GM06990 (cell line): ENCODE measurements around the gene LRFN2.

Source experiments
- DNase-seq: peaks from one replicate; pipeline ENCODE4 v3.0.0-alpha.2; 2011; ENCODE audit not compliant: insufficient read length; ENCODE audit errors: extremely low read depth
- H3K27me3 ChIP-seq: replicated peaks from 2 replicates; pipeline ENCODE4 v1.6.0; 2011; ENCODE audit warnings: low read length; ENCODE audit not compliant: control insufficient read depth, insufficient read depth
- H3K36me3 ChIP-seq: 2 replicates; pipeline ENCODE4 v1.5.1; 2011; ENCODE audit warnings: low read length; ENCODE audit not compliant: control insufficient read depth, insufficient read depth
- H3K4me3 ChIP-seq: replicated peaks from 2 replicates; pipeline ENCODE4 v1.5.1; 2011; ENCODE audit warnings: low read depth, mild to moderate bottlenecking, control low read depth, low read length
- TF ChIP-seq, protein P1 (sequence below): IDR thresholded peaks from 2 replicates; pipeline ENCODE4 v1.5.1; 2011; ENCODE audit warnings: low read length, control low read depth, mild to moderate bottlenecking, inconsistent platforms; ENCODE audit not compliant: insufficient read depth, poor library complexity, severe bottlenecking

LRFN2 gene

GRCh38 chr6:40353967-40354452 is 233.2 kb downstream of the LRFN2 start:
- H3K36me3 ChIP-seq = no peaks in the 10 kb centered on the region
- H3K4me3 ChIP-seq = no peak overlapping the region
- TF ChIP-seq, protein P1, sequence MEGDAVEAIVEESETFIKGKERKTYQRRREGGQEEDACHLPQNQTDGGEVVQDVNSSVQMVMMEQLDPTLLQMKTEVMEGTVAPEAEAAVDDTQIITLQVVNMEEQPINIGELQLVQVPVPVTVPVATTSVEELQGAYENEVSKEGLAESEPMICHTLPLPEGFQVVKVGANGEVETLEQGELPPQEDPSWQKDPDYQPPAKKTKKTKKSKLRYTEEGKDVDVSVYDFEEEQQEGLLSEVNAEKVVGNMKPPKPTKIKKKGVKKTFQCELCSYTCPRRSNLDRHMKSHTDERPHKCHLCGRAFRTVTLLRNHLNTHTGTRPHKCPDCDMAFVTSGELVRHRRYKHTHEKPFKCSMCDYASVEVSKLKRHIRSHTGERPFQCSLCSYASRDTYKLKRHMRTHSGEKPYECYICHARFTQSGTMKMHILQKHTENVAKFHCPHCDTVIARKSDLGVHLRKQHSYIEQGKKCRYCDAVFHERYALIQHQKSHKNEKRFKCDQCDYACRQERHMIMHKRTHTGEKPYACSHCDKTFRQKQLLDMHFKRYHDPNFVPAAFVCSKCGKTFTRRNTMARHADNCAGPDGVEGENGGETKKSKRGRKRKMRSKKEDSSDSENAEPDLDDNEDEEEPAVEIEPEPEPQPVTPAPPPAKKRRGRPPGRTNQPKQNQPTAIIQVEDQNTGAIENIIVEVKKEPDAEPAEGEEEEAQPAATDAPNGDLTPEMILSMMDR = no peak
- DNase-seq = no peak
- H3K27me3 ChIP-seq = peaks cover 2% of the 10 kb centered on the region

DNA sequence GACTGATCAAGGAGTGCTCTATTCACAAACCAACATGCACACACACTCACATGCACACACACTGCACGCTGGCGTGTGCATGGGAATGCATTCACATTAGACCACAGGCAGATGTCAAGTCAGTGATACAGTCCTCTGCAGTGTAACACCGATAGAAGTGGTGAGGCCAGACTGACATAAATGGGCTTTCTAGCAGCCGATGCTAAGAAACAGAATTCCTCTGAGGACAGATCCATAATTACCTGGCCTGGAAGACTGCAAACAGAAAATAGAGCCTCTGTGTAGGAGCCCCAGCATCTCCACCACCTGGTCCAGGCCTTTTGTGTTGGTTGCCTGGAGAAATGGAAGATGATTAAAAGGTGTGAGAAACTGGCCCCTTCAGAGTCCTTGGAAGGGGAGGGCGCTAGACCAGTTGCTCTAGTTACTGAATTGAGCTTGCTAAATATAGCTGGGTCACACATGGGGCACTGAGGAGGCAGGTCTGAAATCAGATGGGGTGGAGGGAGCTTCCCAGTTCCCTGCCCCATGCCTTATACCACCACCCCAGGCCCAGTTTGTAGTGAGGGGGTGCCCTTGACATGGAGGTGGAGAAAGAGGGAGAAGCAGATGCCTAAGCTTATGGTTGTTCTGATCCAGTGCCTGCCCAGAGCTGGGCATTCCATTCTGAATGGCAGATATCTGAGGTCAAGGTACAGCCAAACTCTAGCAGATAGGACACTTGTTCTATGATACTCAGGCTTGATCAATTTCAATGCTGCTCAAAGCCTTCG is 233.8 kb downstream of the LRFN2 start:
- no peaks in the 10 kb centered on the region for H3K36me3 ChIP-seq
- no peak overlapping the region for H3K4me3 ChIP-seq
- no peak for DNase-seq
- 0 out of 2 replicates have a peak, but pooled peaks cover 2% of the 10 kb centered on the region for H3K27me3 ChIP-seq
- TF ChIP-seq, protein P1 = no peak

DNA sequence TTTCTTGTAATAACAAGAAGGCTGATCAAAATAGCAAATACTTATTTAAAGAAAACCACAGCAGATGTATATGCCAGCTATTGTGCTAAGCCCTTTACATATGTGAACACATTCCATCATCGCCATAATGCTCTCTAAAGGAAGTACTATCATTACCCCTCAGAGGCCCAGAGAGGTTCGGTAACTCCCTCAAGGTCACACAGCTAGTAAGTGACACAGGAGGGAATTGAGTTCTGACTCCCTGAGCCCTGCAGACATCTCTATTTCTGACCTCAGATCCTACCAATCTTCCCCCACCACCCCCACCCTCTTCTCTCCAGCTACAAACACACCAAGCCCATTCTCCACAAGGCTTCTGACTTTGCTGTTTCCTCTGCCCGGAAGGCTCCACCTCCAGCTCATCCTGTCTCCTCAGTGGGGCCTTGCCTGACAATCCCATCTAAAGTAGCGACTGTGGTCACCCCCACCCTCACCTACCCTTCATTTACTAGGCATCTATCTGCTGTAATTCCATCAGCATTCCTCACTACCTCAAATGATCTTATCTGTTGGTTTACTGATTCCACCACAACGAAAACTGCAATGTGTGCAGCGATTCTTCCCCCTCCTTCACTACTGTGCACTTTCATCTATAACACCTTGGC is 234.5 kb downstream of the LRFN2 start:
- DNase-seq = no peak
- TF ChIP-seq, protein P1 = no peak

DNA sequence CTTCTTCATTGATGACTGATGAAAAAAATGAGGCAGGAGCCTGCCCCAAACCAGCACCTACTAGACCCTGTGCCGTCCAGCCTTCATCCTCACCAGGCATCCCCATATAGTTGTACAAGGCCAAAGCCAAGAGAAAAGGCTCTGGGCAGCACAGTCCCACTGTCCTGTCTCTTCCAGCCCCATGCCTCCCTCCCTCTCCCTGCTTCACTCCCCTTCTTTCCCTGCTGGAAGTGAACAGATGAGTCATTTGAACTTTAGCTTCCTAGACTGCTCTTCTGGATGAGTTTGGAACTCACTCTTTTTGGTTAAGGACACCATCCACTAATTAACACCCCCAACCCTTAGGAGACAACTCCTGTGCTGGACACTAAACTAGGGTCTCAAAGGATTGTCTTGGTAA is 235.2 kb downstream of the LRFN2 start:
- H3K27me3 ChIP-seq = 0 out of 2 replicates have a peak, but pooled peaks cover 2% of the 10 kb centered on the region
- no peak for DNase-seq
- TF ChIP-seq, protein P1 = no peak
- no peaks in the 10 kb centered on the region for H3K36me3 ChIP-seq
- no peak overlapping the region for H3K4me3 ChIP-seq

More for the DNA sequence above, 234.5 kb downstream of the LRFN2 start:
- no peak overlapping the region for H3K4me3 ChIP-seq
- 0 out of 2 replicates have a peak, but pooled peaks cover 2% of the 10 kb centered on the region for H3K27me3 ChIP-seq
- no peaks in the 10 kb centered on the region for H3K36me3 ChIP-seq

DNA sequence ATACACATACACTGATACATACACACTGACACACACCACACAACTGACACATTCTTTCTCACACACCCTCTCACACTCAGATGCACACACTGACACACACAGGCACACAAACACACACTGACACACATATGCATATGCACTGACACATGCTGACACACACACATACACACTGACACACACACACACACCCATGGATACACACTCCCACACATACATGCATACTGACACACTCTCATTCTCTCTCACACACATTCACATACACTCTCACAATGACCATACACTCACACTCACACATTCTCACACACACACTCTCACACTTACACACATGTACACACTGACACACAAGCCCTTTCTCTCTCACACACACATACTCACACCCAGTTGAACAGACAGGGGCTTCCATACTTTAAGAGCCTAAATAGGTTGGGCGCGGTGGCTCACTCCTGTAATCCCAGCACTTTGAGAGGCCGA is 236.4 kb downstream of the LRFN2 start:
- H3K36me3 ChIP-seq = no peaks in the 10 kb centered on the region
- 0 out of 2 replicates have a peak, but pooled peaks cover 2% of the 10 kb centered on the region for H3K27me3 ChIP-seq
- no peak for DNase-seq
- TF ChIP-seq, protein P1 = no peak
- no peak overlapping the region for H3K4me3 ChIP-seq
